Smooth muscle cell (in vitro differentiated cells): ENCODE results near the gene GARIN5A. TPM values are rescaled to one million over a fixed set of nuclear protein-coding genes. Genes with fewer than 3 reads are reported as not detected.

Source experiments
- DNase-seq: peaks from one replicate; lab custom pipeline; 2025; ENCODE audit not compliant: unreplicated experiment; lab: John Stamatoyannopoulos, UW
- H2AFZ ChIP-seq: fragments of 200-600 bp; sonication (generic); 2 replicates; pipeline ENCODE4 v1.6.0; 2016; ENCODE audit warnings: antibody characterized with exemption, low read depth, mild to moderate bottlenecking
- H3F3A ChIP-seq: fragments of 200-600 bp; sonication (generic); 2 replicates; pipeline ENCODE4 v1.6.0; 2017; ENCODE audit warnings: antibody characterized with exemption, low read depth
- H3K27ac ChIP-seq: fragments of 200-600 bp; sonication (generic); 2 replicates; pipeline ENCODE4 v1.5.1; 2016; ENCODE audit warnings: low read depth, mild to moderate bottlenecking
- H3K27me3 ChIP-seq: fragments of 200-600 bp; sonication (generic); 2 replicates; pipeline ENCODE4 v1.6.1; 2016; ENCODE audit warnings: low read depth, mild to moderate bottlenecking
- H3K36me3 ChIP-seq: fragments of 200-600 bp; sonication (generic); 2 replicates; pipeline ENCODE4 v1.5.1; 2016; ENCODE audit warnings: low read depth
- H3K4me1 ChIP-seq: fragments of 200-600 bp; sonication (generic); 2 replicates; pipeline ENCODE4 v1.5.1; 2016; ENCODE audit warnings: low read depth
- H3K4me2 ChIP-seq: fragments of 200-600 bp; sonication (generic); 2 replicates; pipeline ENCODE4 v1.6.0; 2016; ENCODE audit warnings: mild to moderate bottlenecking
- H3K4me3 ChIP-seq: fragments of 200-600 bp; sonication (generic); 2 replicates; pipeline ENCODE4 v1.5.1; 2016; ENCODE audit warnings: mild to moderate bottlenecking
- H3K79me2 ChIP-seq: fragments of 200-600 bp; sonication (generic); 2 replicates; pipeline ENCODE4 v1.6.0; 2016; ENCODE audit warnings: low read depth, mild to moderate bottlenecking
- H3K9ac ChIP-seq: fragments of 200-600 bp; sonication (generic); 2 replicates; pipeline ENCODE4 v1.6.0; 2016; ENCODE audit warnings: low read depth
- H3K9me3 ChIP-seq: fragments of 200-600 bp; sonication (generic); replicated peaks from 2 replicates; pipeline ENCODE4 v1.5.1; 2016; ENCODE audit warnings: low read depth
- H4K20me1 ChIP-seq: fragments of 200-600 bp; sonication (generic); 2 replicates; pipeline ENCODE4 v1.6.0; 2016; ENCODE audit warnings: low read depth
- WGBS: methylation state at CpG from one replicate; pipeline ENCODE4 v1.1.7; 2016; ENCODE audit warnings: low lambda C conversion rate; 5-methylcytosine and 5-hydroxymethylcytosine counted together
- polyA plus RNA-seq: library from polyadenylated mRNA; unstranded; fragments of >200 nt; fragmentation: Nextera tagmentation; extraction: Ambion mirVana; gene quantifications from 2 replicates; pipeline ENCODE4 v1.2.1, GENCODE V29; 2016
- total RNA-seq: library from RNA; depleted of rRNA; stranded (reverse); fragments of >200 nt; gene quantifications from 2 replicates; pipeline ENCODE4 v1.2.3, GENCODE V29; 2014
- TF ChIP-seq, protein P1 (sequence below): fragments of 200-600 bp; sonication (generic); IDR thresholded peaks from 2 replicates; pipeline ENCODE4 v1.5.1; 2017; ENCODE audit warnings: borderline replicate concordance, mild to moderate bottlenecking, antibody characterized with exemption; ENCODE audit not compliant: insufficient read depth, poor library complexity, severe bottlenecking

Gene GARIN5A
- total and polyA plus RNA-seq, 2 experiments from 2014 or later, result 1.7 to 2.1 TPM

GRCh38 chr19:50516964-50517703 lies 40.5 kb upstream of the GARIN5A start:
- Histone ChIP-seq H3K4me3 (no peak overlapping the region), H3K4me1 (no peaks in the 10 kb centered on the region), H4K20me1 (no peaks in the 10 kb centered on the region), H3K9me3 (no peaks in the 10 kb centered on the region), H2AFZ (no peak overlapping the region), H3K36me3 (no peaks in the 10 kb centered on the region), H3K4me2 (no peak overlapping the region), H3K27me3 (no peaks in the 10 kb centered on the region), H3K79me2 (no peaks in the 10 kb centered on the region), H3K9ac (no peak overlapping the region), H3F3A (no peaks in the 10 kb centered on the region), H3K27ac (no peak overlapping the region)
- no peak for DNase-seq
- 84% methylated on average over 18 of the region's 53 CpGs for WGBS
- TF ChIP-seq, protein P1, sequence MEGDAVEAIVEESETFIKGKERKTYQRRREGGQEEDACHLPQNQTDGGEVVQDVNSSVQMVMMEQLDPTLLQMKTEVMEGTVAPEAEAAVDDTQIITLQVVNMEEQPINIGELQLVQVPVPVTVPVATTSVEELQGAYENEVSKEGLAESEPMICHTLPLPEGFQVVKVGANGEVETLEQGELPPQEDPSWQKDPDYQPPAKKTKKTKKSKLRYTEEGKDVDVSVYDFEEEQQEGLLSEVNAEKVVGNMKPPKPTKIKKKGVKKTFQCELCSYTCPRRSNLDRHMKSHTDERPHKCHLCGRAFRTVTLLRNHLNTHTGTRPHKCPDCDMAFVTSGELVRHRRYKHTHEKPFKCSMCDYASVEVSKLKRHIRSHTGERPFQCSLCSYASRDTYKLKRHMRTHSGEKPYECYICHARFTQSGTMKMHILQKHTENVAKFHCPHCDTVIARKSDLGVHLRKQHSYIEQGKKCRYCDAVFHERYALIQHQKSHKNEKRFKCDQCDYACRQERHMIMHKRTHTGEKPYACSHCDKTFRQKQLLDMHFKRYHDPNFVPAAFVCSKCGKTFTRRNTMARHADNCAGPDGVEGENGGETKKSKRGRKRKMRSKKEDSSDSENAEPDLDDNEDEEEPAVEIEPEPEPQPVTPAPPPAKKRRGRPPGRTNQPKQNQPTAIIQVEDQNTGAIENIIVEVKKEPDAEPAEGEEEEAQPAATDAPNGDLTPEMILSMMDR, result no peak

DNA sequence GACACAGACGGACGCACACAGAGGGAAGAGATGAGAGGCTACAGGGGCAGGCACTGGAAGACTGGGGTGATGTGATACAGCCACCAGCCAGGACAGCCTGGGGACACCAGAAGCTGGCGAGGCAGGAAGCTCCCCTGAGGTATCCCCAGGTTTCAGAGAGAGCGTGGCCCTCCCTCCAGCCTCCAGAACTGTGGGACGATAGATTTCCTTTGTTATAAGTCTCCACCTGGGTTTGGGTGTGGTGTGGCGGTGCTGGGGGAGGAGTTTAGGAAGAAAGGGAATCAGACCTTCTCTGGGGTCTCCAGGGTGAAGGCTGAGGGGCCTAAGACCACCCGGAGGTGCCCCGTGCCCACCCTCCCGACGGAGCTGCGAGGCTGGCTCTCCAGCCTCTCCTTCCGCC lies 39.8 kb upstream of the GARIN5A start:
- 73% methylated on average over 10 of the region's 12 CpGs for WGBS
- Histone ChIP-seq H3F3A (no peaks in the 10 kb centered on the region), H3K9ac (no peak overlapping the region), H3K36me3 (no peaks in the 10 kb centered on the region), H3K4me2 (no peak overlapping the region), H3K4me3 (no peak overlapping the region), H3K27me3 (no peaks in the 10 kb centered on the region), H4K20me1 (no peaks in the 10 kb centered on the region), H3K9me3 (no peaks in the 10 kb centered on the region), H3K4me1 (no peaks in the 10 kb centered on the region), H3K79me2 (no peaks in the 10 kb centered on the region), H3K27ac (no peak overlapping the region), H2AFZ (no peak overlapping the region)
- TF ChIP-seq, protein P1, result no peak
- DNase-seq, result no peak

GRCh38 chr19:50515168-50515561 lies 38.5 kb upstream of the GARIN5A start:
- H3F3A ChIP-seq, result no peaks in the 10 kb centered on the region
- H3K4me1 ChIP-seq, result peaks cover 2% of the 10 kb centered on the region
- H3K27me3 ChIP-seq, result no peaks in the 10 kb centered on the region
- no peaks in the 10 kb centered on the region for H3K9me3 ChIP-seq
- H3K4me3 ChIP-seq, result no peak overlapping the region
- no peaks in the 10 kb centered on the region for H3K79me2 ChIP-seq
- H2AFZ ChIP-seq, result no peak overlapping the region
- no peak overlapping the region for H3K4me2 ChIP-seq
- H4K20me1 ChIP-seq, result no peaks in the 10 kb centered on the region
- H3K27ac ChIP-seq, result no peak overlapping the region
- 75% methylated on average over 4 of the region's 11 CpGs for WGBS
- no peak for DNase-seq
- no peaks in the 10 kb centered on the region for H3K36me3 ChIP-seq
- TF ChIP-seq, protein P1, result no peak
- H3K9ac ChIP-seq, result no peak overlapping the region
